IMR-90 (cell line): Measurements from ENCODE around the gene ZNF621. TPM values are rescaled to one million over a fixed set of nuclear protein-coding genes. Genes with fewer than 3 reads are reported as not detected.

Experiments
- ATAC-seq: fragments of 200-7000 bp; cut with Tn5 transposase; 2 replicates; pipeline ENCODE4 v1.9.1; 2020; ENCODE audit warnings: low read depth, mild to moderate bottlenecking, moderate library complexity
- BruUV-seq: library from RNA; stranded (reverse); fragments of 400-500 nt; replicated peaks from 2 replicates; lab custom pipeline; 2021; lab: Mats Ljungman, UMichigan
- CTCF ChIA-PET: fragments of 300-600 bp; formaldehyde crosslinking; extraction: SDS; loops from one replicate; lab custom pipeline; 2021; ENCODE audit warnings: antibody characterized with exemption; lab: Yijun Ruan, JAX
- POLR2A ChIA-PET: fragments of 300-600 bp; sonication (Branson Sonifier 250); formaldehyde crosslinking; loops from one replicate; lab custom pipeline; 2022; ENCODE audit warnings: antibody characterized with exemption; ENCODE audit not compliant: unreplicated experiment; lab: Charles Lee
- DNase-seq: peaks from one replicate; pipeline ENCODE4 v3.0.0; 2013
- H2AFZ ChIP-seq: replicated peaks from 2 replicates; pipeline ENCODE3; 2013; ENCODE audit warnings: low read length, mild to moderate bottlenecking; ENCODE audit not compliant: poor library complexity
- H2AK5ac ChIP-seq: 2 replicates; pipeline ENCODE4 v1.6.1; 2013; ENCODE audit warnings: low read depth, low read length, inconsistent platforms
- H2AK9ac ChIP-seq: replicated peaks from 2 replicates; pipeline ENCODE3; 2013; ENCODE audit warnings: mild to moderate bottlenecking, low read depth, low read length, moderate library complexity; ENCODE audit not compliant: poor library complexity
- H2BK120ac ChIP-seq: 2 replicates; pipeline ENCODE4 v1.6.1; 2013; ENCODE audit warnings: low read depth, low read length, inconsistent platforms
- H2BK15ac ChIP-seq: 3 replicates; pipeline ENCODE4 v1.6.1; 2013; ENCODE audit warnings: low read depth, low read length, inconsistent platforms
- H2BK20ac ChIP-seq: 2 replicates; pipeline ENCODE4 v1.6.1; 2013; ENCODE audit warnings: low read depth, mild to moderate bottlenecking, inconsistent platforms, low read length, moderate library complexity
- H2BK5ac ChIP-seq: 2 replicates; pipeline ENCODE4 v1.6.1; 2013; ENCODE audit warnings: mild to moderate bottlenecking, low read depth, low read length, inconsistent platforms; ENCODE audit not compliant: poor library complexity, severe bottlenecking
- H3K14ac ChIP-seq: replicated peaks from 2 replicates; pipeline ENCODE4 v1.6.1; 2013; ENCODE audit warnings: low read depth, low read length, inconsistent platforms
- H3K18ac ChIP-seq: 2 replicates; pipeline ENCODE4 v1.6.1; 2013; ENCODE audit warnings: low read depth, low read length, control low read depth
- H3K23ac ChIP-seq: 2 replicates; pipeline ENCODE4 v1.6.1; 2013; ENCODE audit warnings: low read depth, low read length, inconsistent platforms
- H3K27ac ChIP-seq: 2 replicates; pipeline ENCODE4 v1.5.1; 2013; ENCODE audit warnings: mild to moderate bottlenecking, control low read depth, low read length; ENCODE audit not compliant: insufficient read depth
- H3K27me3 ChIP-seq: 2 replicates; pipeline ENCODE4 v1.6.1; 2013; ENCODE audit warnings: low read length; ENCODE audit not compliant: control insufficient read depth, insufficient read depth
- H3K36me3 ChIP-seq: 2 replicates; pipeline ENCODE4 v1.6.1; 2013; ENCODE audit warnings: low read length, mixed read lengths; ENCODE audit not compliant: control insufficient read depth, insufficient read depth
- H3K4ac ChIP-seq: 2 replicates; pipeline ENCODE4 v1.6.1; 2013; ENCODE audit warnings: low read depth, low read length, inconsistent platforms
- H3K4me1 ChIP-seq: 2 replicates; pipeline ENCODE4 v1.6.1; 2013; ENCODE audit warnings: low read length, mixed read lengths; ENCODE audit not compliant: control insufficient read depth, insufficient read depth
- H3K4me2 ChIP-seq: 2 replicates; pipeline ENCODE4 v1.6.1; 2013; ENCODE audit warnings: low read depth, mild to moderate bottlenecking, control low read depth, low read length, moderate library complexity
- H3K4me3 ChIP-seq: 2 replicates; pipeline ENCODE4 v1.5.1; 2013; ENCODE audit warnings: low read depth, mild to moderate bottlenecking, control low read depth, low read length, moderate library complexity; ENCODE audit not compliant: insufficient read depth
- H3K56ac ChIP-seq: 2 replicates; pipeline ENCODE4 v1.6.1; 2013; ENCODE audit warnings: low read length, inconsistent platforms; ENCODE audit not compliant: insufficient read depth; ENCODE audit errors: extremely low read depth
- H3K79me1 ChIP-seq, 2 experiments: 2 replicates each; pipeline ENCODE4 v1.6.1; 2013; ENCODE audit warnings: low read length in 2 of 2, inconsistent platforms in 1 of 2, low read depth in 1 of 2
- H3K9ac ChIP-seq: 2 replicates; pipeline ENCODE4 v1.6.1; 2013; ENCODE audit warnings: low read depth, low read length, control low read depth
- H3K9me1 ChIP-seq: 2 replicates; pipeline ENCODE4 v1.6.1; 2013; ENCODE audit warnings: low read length, inconsistent platforms; ENCODE audit not compliant: insufficient read depth
- H3K9me3 ChIP-seq: 2 replicates; pipeline ENCODE4 v1.6.1; 2013; ENCODE audit warnings: low read length; ENCODE audit not compliant: control insufficient read depth, insufficient read depth
- H4K20me1 ChIP-seq: 2 replicates; pipeline ENCODE4 v1.6.1; 2013; ENCODE audit warnings: low read length, inconsistent platforms; ENCODE audit not compliant: insufficient read depth
- H4K5ac ChIP-seq: 2 replicates; pipeline ENCODE4 v1.6.1; 2013; ENCODE audit warnings: mild to moderate bottlenecking, low read depth, low read length, control low read depth
- H4K8ac ChIP-seq, 2 experiments: 2 replicates each; pipeline ENCODE4 v1.6.1; 2013; ENCODE audit warnings: low read depth in 2 of 2, low read length in 2 of 2, control low read depth in 1 of 2, inconsistent platforms in 1 of 2
- H4K91ac ChIP-seq: 2 replicates; pipeline ENCODE4 v1.6.1; 2013; ENCODE audit warnings: low read depth, low read length, inconsistent platforms; ENCODE audit not compliant: insufficient read depth
- BHLHE40 ChIP-seq: fragments of 150-350 bp; IDR thresholded peaks from 2 replicates; pipeline ENCODE4 v1.6.1; 2016; ENCODE audit warnings: mild to moderate bottlenecking, low read depth, low read length
- CEBPB ChIP-seq: IDR thresholded peaks from 2 replicates; pipeline ENCODE4 v1.6.1; 2012; ENCODE audit warnings: low read depth, low read length, improper control_type of control experiment
- CHD1 ChIP-seq: IDR thresholded peaks from 2 replicates; pipeline ENCODE4 v1.6.1; 2012; ENCODE audit warnings: low read depth, low read length, improper control_type of control experiment
- CTCF ChIP-seq: conservative IDR thresholded peaks from 2 replicates; pipeline ENCODE4 v1.5.1; 2012; ENCODE audit warnings: mild to moderate bottlenecking, low read depth, low read length, improper control_type of control experiment
- FOS ChIP-seq: fragments of 150-350 bp; IDR thresholded peaks from 2 replicates; pipeline ENCODE4 v1.6.1; 2016; ENCODE audit warnings: low read depth, low read length
- MAFK ChIP-seq: IDR thresholded peaks from 2 replicates; pipeline ENCODE4 v1.6.1; 2012; ENCODE audit warnings: low read depth, low read length, improper control_type of control experiment
- MAZ ChIP-seq: IDR thresholded peaks from 2 replicates; pipeline ENCODE4 v1.6.1; 2012; ENCODE audit warnings: low read depth, mild to moderate bottlenecking, low read length, improper control_type of control experiment, moderate library complexity, borderline replicate concordance
- MXI1 ChIP-seq: IDR thresholded peaks from 2 replicates; pipeline ENCODE4 v1.6.1; 2012; ENCODE audit warnings: low read depth, mild to moderate bottlenecking, low read length, moderate library complexity, borderline replicate concordance
- NFE2L2 ChIP-seq: fragments of 150-350 bp; IDR thresholded peaks from 2 replicates; pipeline ENCODE4 v1.6.1; 2016; ENCODE audit warnings: low read depth, mild to moderate bottlenecking, low read length
- POLR2A ChIP-seq: IDR thresholded peaks from 2 replicates; pipeline ENCODE4 v1.6.1; 2012; ENCODE audit warnings: mild to moderate bottlenecking, low read depth, low read length
- RAD21 ChIP-seq: IDR thresholded peaks from 2 replicates; pipeline ENCODE4 v1.6.1; 2012; ENCODE audit warnings: low read length, improper control_type of control experiment
- RCOR1 ChIP-seq: IDR thresholded peaks from 2 replicates; pipeline ENCODE4 v1.6.1; 2012; ENCODE audit warnings: mild to moderate bottlenecking, low read length, improper control_type of control experiment; ENCODE audit not compliant: insufficient replicate concordance
- RFX5 ChIP-seq: IDR thresholded peaks from 2 replicates; pipeline ENCODE4 v1.8.0; 2012; ENCODE audit warnings: low read depth, mild to moderate bottlenecking, low read length, moderate library complexity
- SMC3 ChIP-seq: fragments of 150-350 bp; IDR thresholded peaks from 2 replicates; pipeline ENCODE4 v1.6.1; 2016; ENCODE audit warnings: low read depth, mild to moderate bottlenecking, antibody characterized with exemption, low read length, moderate library complexity
- USF2 ChIP-seq: fragments of 150-350 bp; IDR thresholded peaks from 2 replicates; pipeline ENCODE4 v1.6.1; 2017; ENCODE audit warnings: mild to moderate bottlenecking, antibody characterized with exemption, low read length, low read depth
- WGBS, 2 experiments: methylation state at CpG; one replicate each; pipeline versions ENCODE4 v1.1.5 to v1.1.7; 2013; ENCODE audit warnings: missing lambda C conversion rate in 2 of 2; ENCODE audit not compliant: insufficient read length in 1 of 2; ENCODE audit errors: extremely low coverage in 2 of 2; 5-methylcytosine and 5-hydroxymethylcytosine counted together
- dilution Hi-C: fragments of 300-500 bp; cut with HindIII; formaldehyde crosslinking; loops from one replicate; pipeline ENCODE4 v1.14.3; 2018; ENCODE audit warnings: low sequenced_read_pairs; ENCODE audit not compliant: unreplicated experiment
- in situ Hi-C: fragments of 300-500 bp; cut with MboI; formaldehyde crosslinking; loops from 3 replicates; pipeline ENCODE4 v1.14.3; 2019; ENCODE audit warnings: low sequenced_read_pairs, inconsistent platforms, mixed read lengths
- intact Hi-C: fragments of 100-400 bp; cut with micrococcal nuclease; formaldehyde crosslinking; loops from 2 replicates; pipeline ENCODE4 v1.10.0; 2022
- polyA plus RNA-seq, 3 experiments: library from polyadenylated mRNA; depleted of rRNA; stranded (reverse); fragments of >200 nt; gene quantifications; 2 replicates each; pipeline ENCODE4 v1.2.3, GENCODE V29; 2012; ENCODE audit warnings: low replicate concordance in 1 of 3
- total RNA-seq: library from RNA; depleted of rRNA; stranded (reverse); fragments of >200 nt; gene quantifications from 2 replicates; pipeline ENCODE4 v1.2.3, GENCODE V29; 2012
- TF ChIP-seq, protein P1 (sequence below): fragments of 150-350 bp; IDR thresholded peaks from 2 replicates; pipeline ENCODE4 v1.6.1; 2016; ENCODE audit warnings: low read depth, mild to moderate bottlenecking, low read length, moderate library complexity, borderline replicate concordance

Gene ZNF621
- total and polyA plus RNA-seq, 2 of the 4 experiments (the other 2 are of a cell fraction) = 7.3 to 8.3 TPM

DNA sequence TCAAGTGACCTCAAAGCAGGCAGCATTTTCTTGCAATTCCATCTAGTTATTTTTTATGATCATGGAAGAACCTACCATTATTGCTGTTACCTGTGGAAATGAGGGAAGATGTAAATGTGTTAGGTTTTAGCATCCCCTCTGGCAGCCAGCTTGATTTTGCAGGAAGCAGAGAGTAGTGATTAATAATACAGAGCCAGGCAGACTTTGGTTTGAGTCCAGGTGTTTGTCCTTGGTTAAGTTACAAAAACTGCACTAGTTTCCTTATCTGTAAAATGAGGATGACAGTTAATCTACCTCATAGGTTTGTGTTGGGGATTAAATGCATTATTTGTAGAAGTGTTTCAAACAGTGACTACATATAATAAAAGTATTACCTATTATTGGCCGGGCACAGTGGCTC lies 6.7 kb upstream of the ZNF621 start:
- Histone ChIP-seq H3K4me3 (no peak overlapping the region), H2BK15ac (no peak overlapping the region), H2BK20ac (no peak overlapping the region), H2BK5ac (no peak overlapping the region), H2AK5ac (no peak overlapping the region), H3K36me3 (no peaks in the 10 kb centered on the region), H3K9me1 (no peaks in the 10 kb centered on the region), H4K91ac (no peak overlapping the region), H2AFZ (no peak overlapping the region), H4K8ac (no peak overlapping the region), H3K27me3 (no peaks in the 10 kb centered on the region), H3K9me3 (no peaks in the 10 kb centered on the region), H3K27ac (no peak overlapping the region), H3K18ac (no peak overlapping the region), H3K4me1 (0 out of 2 replicates have a peak, but pooled peaks cover 2% of the 10 kb centered on the region), H3K4ac (no peak overlapping the region), H3K23ac (no peak overlapping the region), H3K14ac (no peak overlapping the region), H2BK120ac (no peak overlapping the region), H3K9ac (no peak overlapping the region), H3K79me1 (no peaks in the 10 kb centered on the region), H2AK9ac (no peak overlapping the region), H4K20me1 (no peaks in the 10 kb centered on the region), H3K4me2 (no peak overlapping the region), H3K56ac (no peak overlapping the region), H4K5ac (no peak overlapping the region)
- ATAC-seq = no peak
- WGBS, 2 experiments = no CpG with 5 or more reads among the region's 1 CpG
- TF ChIP-seq MXI1 (no peak), USF2 (no peak), RCOR1 (no peak), CEBPB (no peak), POLR2A (no peak), RFX5 (no peak), BHLHE40 (no peak), CHD1 (no peak), MAFK (no peak), RAD21 (no peak), NFE2L2 (no peak), FOS (no peak), SMC3 (no peak), MAZ (no peak), CTCF (no peak)
- TF ChIP-seq, protein P1, sequence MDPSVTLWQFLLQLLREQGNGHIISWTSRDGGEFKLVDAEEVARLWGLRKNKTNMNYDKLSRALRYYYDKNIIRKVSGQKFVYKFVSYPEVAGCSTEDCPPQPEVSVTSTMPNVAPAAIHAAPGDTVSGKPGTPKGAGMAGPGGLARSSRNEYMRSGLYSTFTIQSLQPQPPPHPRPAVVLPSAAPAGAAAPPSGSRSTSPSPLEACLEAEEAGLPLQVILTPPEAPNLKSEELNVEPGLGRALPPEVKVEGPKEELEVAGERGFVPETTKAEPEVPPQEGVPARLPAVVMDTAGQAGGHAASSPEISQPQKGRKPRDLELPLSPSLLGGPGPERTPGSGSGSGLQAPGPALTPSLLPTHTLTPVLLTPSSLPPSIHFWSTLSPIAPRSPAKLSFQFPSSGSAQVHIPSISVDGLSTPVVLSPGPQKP = no peak
- intact Hi-C loops (no loop called here), dilution Hi-C loops (no loop called here), in situ Hi-C loops (no loop called here)
- no TSS peak for BruUV-seq
- DNase-seq = no peak
- CTCF ChIA-PET = no interaction called here
- POLR2A ChIA-PET = no interaction called here
